Measurements from ENCODE around the gene CRYBB1.

The CRYBB1 gene

DNA sequence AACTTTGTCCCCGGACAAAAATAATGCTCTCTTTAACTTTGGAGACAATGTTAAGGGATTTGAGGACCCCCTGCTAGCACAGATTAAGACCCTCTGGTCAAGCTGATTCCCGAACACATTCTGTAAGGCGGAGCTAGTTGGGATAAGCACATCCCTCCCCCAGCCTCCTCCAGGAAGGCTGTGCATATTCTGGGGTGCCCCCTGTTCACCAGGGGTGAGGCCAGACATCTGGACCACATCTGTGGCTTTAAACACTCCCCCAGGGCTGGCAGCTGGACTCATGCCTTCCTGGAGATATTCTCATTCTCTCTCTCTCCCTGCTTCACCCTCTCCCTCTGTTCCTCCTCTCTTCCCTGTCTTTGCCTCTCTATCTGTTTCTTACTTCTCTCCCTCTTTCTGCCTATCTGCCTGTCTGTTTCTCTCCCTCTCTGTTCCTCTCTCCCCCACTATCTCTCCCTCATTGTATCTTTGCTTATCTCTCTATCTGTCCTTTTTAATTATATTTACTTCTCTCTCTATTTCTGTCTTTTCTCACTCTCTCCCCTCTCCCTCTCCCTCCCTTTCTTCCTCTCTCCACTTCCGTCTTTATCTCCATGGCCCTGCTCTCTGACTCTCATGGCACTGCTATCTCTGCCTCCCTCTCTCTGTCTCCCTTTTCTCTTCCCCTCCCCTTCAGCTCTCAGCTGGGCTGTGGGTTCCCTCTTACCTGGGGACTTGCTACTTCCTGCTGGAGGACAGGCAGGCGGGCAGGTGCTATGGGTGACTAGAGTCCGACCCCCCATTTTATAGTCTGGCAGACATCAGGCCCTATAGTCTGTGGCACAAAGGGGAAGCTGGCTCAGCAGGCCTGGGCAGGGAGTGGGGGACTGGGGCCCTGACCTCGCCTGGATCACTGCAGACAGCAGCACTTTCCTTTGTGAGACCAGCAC is at the start of gene CRYBB1:
CRYBB1 (minus strand) TSS at position 757 of the 929 bp plus-strand sequence. CDS start 1,708 bp downstream, outside the sequence.
- no peak for DNase-seq (ENCODE audit: extremely low read depth in 1 of 2, low read depth in 1 of 2)

- DNase-seq (ENCODE audit: extremely low read depth in 1 of 2, low read depth in 1 of 2) = no peak
These were observed 49.3 kb upstream of the CRYBB1 start for GRCh38 chr22:26667140-26667539.

DNA sequence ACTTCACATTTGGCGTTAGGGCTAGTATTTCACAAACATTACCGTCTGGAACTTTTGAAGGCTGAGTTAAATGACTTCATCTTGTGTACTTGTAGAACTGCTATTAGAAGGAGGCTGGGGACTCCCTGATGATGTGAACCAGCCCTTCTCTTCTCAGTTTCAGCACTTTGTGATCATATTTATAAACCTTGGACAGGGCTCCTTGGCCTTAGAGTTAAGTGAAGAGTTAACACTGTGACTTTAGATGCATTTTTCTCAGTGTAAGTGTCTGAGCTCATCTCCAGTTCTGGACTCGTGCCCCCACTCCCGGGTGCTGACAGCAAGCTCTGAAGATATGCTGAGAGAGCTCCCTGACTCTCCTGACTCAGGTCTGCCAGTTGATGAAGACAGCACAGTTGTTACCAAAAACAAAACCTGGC is 48.0 kb upstream of the CRYBB1 start:
- DNase-seq (ENCODE audit: extremely low read depth in 1 of 2, low read depth in 1 of 2) = no peak

DNA sequence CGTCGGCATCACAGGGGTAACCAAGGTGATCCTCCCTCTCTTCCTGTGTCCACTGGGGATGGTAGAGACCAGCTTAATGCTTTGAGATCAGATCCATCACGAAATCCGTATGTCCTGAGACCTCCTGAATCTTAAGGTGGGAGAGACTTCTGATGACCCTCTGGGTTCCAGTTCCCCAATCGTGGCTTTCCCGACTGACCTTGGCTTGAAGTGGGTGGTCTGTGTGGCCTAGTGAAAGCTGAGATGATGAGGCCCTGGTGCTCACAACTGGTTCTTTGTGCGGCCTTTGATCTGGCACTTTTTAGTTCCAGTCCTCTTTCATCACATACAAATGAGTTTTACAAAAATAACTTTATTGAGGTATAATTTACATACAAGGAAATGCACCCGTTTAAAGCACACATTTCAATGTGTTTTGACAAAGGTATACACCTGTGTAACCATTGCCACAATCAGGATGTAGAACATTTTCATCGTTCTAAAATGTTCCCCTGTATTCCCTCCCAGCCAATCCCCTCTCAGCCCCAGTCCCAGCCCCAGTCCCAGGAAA is 45.6 kb upstream of the CRYBB1 start:
- no peak for DNase-seq (ENCODE audit: extremely low read depth in 1 of 2, low read depth in 1 of 2)

DNA sequence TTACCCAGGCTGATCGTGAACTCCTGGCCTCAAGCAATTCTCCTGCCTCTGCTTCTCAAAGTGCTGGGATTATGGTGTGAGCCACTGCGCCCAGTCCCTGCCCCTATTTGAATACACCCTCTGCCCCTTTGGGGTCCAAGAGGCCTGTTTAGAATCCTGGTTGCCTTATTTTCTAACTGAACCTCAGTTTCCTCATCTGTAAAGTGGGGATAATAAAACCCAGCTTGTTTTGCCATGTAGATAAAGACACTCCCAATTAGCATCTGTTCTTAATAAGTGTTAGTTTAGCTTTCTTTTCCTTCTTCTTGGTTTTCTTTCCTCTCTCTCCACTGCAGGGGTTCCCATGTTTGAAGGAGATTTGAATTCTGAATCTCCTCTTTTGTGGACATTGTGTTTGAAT is 44.3 kb upstream of the CRYBB1 start:
- no peak for DNase-seq (ENCODE audit: extremely low read depth in 1 of 2, low read depth in 1 of 2)

- no peak for DNase-seq (ENCODE audit: extremely low read depth in 1 of 2, low read depth in 1 of 2)
These were observed 43.2 kb upstream of the CRYBB1 start for GRCh38 chr22:26660961-26661578.

- no peak for DNase-seq (ENCODE audit: extremely low read depth in 1 of 2, low read depth in 1 of 2)
These were observed 42.5 kb upstream of the CRYBB1 start for GRCh38 chr22:26660356-26660755.

DNA sequence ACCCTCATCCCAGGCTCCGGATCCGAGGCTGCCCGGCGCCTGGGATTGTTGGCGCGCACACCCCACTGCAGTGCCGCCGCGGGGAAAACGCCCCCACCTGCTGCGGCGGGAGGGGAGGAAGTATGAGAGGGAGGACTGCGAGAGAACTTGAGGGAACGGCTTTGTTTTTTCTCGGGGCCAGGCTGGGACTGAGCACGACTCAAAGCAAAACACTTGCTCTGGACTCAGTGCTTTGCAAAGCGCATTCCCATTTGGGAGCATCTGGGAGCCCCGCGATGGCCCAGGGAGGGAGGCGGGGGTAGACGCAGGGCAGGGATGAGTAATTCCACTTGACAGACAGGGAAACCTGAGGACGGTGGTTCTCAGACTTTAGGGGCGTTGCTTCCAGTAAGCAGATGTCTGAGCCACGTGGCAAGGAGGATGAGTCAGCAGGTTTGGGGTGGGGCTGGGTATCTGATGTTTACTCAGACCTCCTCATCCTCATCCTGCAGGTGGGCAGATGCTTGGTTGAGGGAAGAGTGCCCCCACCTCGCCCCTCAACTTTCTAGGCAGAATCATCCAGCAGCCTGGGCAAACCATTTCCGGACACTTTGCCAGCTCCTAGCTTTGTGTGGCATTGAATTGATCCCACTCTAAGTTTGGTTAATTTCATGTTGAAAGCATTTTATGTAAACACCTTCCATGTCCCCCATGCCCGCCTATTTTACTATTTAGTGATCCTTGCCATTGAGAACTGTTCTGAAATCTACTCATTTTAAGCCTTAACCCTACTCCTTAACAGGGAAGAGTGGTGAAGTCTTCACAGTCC is 41.0 kb upstream of the CRYBB1 start:
- peak in 1 of 2 donors; percentile 90 for DNase-seq (ENCODE audit: extremely low read depth in 1 of 2, low read depth in 1 of 2)

DNA sequence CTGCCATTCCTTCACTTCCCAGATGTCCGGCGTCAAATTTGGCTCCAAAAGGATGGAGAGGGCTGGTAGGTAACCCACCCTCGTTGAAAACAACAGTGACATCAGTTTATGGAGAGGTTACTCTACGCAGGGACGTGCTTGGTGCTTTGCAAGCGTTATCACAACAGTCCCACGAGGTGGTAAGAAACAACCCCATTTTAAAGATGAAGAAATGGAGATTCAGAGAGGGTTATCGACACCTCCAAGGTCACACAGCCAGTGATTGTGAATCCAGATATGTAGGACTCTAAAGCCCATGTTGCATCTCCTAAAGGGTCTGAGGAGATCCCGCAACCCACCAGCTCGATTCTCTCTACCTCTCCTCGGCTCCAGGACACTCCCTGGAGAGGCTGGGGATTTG is 40.3 kb upstream of the CRYBB1 start:
- DNase-seq (ENCODE audit: extremely low read depth in 1 of 2, low read depth in 1 of 2) = no peak

DNA sequence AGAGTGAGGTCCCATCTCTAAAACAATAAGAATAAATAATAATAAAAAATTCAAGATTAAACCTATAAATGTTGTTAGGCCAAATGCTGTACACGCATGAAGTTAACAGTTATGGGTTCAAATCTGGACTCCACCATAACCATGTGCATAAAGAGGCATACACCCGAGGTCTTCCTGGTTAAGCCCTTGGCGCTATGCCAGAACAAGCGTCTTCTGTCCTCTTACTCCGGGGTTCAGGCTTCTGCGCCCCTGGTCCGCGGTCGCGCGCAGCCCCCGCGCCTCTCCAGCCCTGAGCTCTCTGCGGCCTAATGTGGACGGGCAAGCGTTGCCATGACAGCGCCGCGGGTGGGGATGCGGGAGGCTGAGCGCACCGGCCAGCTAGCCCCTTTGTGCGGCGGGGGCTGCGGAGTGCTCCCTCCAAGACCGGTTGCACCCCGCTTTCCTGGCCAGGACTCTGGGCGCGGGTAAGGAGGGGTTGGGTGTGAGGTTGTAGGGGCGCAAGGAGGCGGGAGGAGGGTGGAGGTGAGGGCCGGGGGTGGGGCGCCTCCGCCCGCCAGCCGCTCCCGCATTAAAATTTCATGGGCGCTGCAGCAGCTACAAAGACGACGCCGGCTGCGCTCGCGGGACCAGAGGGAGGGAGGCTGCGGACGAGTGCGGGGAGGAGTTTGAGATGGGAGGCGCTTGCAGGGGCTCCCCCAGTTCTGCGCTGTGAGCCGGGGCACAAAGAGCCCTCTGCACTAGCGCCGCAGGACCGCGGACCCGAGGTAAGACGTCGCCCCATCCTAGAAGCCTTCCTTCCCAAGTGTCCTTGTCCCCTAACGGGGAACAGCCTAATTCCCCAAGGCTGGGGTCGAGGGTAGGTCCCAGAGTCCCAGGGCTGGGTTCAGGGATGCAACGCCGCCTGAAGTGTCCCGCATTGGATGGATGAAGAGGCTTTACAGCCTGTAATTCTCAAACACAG is 39.3 kb upstream of the CRYBB1 start, which contains the start of gene MIAT:
MIAT (plus strand) TSS at position 698 of the 961 bp plus-strand sequence.
- DNase-seq (ENCODE audit: extremely low read depth in 1 of 2, low read depth in 1 of 2) = peak in 1 of 2 donors; percentile 53

- no peak for DNase-seq (ENCODE audit: extremely low read depth in 1 of 2, low read depth in 1 of 2)
These were observed 34.0 kb upstream of the CRYBB1 start for GRCh38 chr22:26651815-26652214.

GRCh38 chr22:26650722-26651421 is 33.0 kb upstream of the CRYBB1 start:
- DNase-seq (ENCODE audit: extremely low read depth in 1 of 2, low read depth in 1 of 2) = no peak

- DNase-seq (ENCODE audit: extremely low read depth in 1 of 2, low read depth in 1 of 2) = no peak
These were observed 30.9 kb upstream of the CRYBB1 start for GRCh38 chr22:26648528-26649388.

DNA sequence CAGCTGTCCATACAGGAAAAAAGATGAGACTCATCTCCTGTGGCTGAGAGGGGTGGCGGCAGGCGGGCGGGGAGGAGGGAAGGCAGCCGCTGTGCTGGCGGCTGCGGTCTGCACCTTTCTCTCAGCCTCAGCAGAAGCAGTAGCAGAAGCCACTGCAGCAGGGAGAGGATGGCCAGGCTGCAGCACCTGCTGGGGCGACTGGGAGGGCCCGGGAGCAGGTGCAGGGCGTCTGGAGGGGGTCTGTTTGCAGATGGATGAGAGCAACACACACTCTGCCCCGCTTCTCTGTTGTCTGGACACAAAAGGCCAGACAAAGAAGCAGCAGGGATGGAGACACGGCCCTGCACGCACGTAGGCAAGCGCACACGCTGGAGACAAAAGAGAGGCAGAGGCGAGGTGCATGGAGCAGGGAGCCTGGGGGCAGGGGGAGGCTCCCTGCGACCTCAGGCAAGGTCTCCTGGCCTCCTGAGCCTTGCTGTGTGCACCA is 30.2 kb upstream of the CRYBB1 start:
- DNase-seq (ENCODE audit: extremely low read depth in 1 of 2, low read depth in 1 of 2) = no peak

- DNase-seq (ENCODE audit: extremely low read depth in 1 of 2, low read depth in 1 of 2) = no peak
These were observed 28.3 kb upstream of the CRYBB1 start for GRCh38 chr22:26646158-26646557.

DNA sequence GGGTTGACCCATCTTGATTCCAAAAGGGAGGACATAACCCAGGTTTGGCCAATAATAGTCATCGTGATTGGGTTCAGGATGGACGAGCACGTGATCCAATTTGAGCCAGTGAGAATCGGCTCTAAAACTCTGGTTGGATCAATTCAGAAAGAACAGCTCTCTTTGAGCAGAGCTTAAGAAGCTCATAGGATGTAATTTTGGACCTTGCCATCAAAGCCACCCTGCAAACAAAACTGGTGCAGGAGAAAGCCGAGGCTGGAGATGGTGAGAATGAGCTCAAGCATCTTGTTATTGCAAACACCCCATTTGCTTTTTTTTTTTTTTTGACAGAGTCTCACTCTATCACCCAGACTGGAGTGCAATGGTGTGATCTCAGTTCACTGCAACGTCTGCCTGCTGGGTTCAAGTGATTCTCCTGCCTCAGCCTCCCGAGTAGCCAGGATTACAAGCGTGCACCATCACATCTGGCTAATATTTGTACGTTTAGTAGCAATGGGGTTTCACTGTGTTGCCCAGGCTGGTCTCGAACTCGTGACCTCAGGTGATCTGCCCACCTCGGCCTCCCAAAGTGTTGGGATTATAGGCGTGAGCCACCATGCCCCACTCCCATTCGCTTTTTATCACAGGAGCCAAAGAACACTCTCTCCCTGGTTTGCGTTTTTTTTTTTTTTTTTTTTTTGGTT is 25.7 kb upstream of the CRYBB1 start:
- DNase-seq (ENCODE audit: extremely low read depth in 1 of 2, low read depth in 1 of 2) = no peak
